GM19351 (cell line): ENCODE data around the gene MORC3.
A peak's percentile ranks its signal among the peaks of the same experiment; 100 is the strongest.
"Not testable (repeated sequence)": the region's sequence is repeated elsewhere in the genome, so short reads cannot be mapped to it uniquely, and the experiment has no call there.

Experiments
- ATAC-seq: cut with Tn5 transposase; IDR thresholded peaks from one replicate; pipeline ENCODE4 v1.9.1; 2021; ENCODE audit warnings: mild to moderate bottlenecking, moderate library complexity; ENCODE audit not compliant: unreplicated experiment

The MORC3 gene

DNA sequence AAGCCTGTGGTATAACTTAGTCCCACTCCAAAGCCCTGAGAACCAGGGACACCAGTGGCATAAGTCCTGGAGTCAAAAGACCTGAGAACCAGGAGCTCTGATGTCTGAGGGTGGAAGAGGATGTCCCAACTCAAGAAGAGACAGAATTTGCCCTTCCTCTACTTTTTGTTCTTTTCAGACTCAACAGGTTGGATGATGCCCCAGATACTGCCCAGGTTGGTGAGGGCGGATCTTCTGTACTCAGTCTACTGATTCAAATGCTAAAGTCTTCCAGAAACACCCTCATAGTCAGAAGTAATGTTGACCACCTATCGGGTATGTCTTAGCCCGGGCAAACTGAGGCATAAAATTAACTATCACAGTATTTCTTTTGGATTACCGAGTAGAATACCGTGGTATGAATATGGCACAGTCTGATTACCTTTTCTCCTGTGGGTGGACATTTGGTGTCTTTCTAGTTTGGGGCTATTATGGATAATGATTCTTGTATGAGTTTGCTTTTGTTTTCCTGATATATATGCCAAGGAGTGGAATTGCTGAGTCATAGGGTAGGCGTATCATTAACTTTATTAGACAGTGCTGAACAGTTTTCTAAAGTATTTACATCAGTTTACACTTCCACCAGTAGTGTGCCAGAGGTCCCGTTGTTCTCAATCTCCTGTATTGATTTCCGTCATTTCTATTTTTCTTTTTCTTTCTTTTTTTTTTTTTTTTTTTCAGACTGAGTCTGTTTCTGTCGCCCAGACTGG is 62.0 kb downstream of the MORC3 start:
- ATAC-seq, result no peak

DNA sequence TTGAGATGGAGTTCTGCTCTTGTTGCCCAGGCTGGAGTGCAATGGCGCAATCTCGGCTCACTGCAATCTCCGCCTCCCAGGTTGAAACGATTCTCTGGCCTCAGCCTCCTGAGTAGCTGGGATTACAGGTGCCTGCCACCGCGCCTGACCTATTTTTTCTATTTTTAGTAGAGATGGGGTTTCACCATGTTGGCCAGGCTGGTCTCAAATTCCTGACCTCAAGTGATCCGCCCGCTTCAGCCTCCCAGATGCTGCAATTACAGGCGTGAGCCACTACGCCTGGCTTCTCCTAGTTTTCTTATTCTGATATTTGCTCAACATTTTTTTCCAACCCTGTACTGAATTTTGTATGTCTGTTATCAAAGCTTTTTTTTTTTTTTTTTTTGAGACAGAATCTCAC is 62.7 kb downstream of the MORC3 start:
- not testable (repeated sequence) for ATAC-seq

DNA sequence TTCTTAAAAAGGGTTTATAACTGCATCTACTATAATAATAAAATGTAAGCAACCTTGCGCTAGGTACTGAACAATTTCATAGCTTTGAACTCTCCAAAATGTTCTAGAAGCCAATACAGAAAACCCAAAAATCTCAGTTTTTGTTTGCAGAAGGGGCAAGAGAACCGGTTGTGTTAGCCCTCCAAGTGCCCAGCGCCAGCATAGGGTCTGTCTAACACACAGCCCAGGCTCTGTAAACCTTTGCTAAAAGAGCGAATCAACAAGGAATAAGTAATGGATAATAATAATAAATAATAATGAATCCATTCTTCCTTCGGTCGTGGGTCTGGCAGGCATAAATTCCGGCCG is 64.9 kb downstream of the MORC3 start:
- ATAC-seq, result peak; percentile 14

DNA sequence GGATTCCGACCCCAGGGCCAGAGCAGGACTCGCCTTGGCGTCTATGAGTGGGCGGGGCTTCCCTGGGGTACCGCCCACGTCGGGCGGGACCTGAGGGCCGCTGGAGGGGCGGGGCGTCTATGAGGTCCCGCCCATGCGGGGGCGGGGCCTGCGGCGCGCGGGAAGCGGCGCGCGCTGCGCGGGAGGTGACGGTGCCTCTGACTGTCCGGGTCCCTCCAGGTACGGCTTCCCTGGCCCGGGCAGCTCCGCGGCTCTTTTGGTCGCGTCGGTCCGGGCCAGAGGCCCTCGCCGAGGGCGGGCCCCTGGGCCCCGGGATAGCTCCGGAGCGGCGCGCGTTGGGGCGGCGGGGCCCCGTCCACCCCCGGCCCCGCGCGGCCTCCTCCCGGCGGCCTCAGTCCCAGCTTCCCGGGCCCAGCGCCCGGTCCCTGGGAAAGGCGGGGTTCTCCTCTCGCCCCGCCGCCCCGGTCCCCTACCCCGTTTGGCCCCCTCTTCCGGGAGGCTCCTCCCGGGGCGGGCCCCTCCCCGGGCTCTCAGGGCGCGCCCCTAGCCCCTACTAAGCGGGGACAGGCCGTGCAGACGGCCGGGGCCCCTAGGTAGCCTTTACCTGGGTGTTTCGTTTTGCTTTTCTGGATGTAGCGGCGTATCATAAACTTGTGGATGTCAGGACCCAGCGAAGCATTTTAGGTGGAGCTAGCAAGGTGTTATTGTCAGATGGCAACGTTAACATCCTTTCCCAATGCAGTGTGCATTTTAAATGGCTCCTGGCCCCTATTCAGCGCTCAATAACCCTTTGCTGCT is 65.4 kb downstream of the MORC3 start, which contains the start of gene CHAF1B:
Gene CHAF1B (plus strand): TSS at position 160 of the 798 bp plus-strand sequence. CDS start 745 bp downstream, outside the sequence.
- peak; percentile 86 for ATAC-seq

DNA sequence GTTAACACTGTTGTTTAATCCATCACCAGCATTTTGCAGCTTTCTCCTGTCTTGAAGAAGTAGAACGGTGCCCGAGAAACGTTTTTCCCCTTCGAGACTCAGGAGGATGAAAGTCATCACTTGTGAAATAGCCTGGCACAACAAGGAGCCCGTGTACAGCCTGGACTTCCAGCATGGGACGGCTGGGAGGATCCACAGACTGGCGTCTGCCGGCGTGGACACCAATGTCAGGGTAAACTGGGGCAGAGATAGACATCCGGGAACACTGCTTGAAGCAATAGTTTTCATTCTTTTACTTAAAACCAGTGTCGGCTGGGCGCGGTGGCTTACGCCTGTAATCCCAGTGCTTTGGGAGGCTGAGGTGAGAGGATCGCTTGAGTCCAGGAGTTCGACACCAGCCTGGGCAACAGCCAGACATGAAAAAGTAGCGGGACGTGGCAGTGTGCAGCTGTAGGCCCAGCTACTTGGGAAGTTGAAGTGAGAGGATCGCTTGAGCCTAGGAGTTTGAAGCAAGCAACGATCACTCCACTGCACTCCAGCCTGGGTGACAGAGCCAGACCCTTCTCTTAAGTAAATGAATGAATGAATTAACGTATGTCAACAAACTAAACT is 66.1 kb downstream of the MORC3 start:
- ATAC-seq, result no peak

DNA sequence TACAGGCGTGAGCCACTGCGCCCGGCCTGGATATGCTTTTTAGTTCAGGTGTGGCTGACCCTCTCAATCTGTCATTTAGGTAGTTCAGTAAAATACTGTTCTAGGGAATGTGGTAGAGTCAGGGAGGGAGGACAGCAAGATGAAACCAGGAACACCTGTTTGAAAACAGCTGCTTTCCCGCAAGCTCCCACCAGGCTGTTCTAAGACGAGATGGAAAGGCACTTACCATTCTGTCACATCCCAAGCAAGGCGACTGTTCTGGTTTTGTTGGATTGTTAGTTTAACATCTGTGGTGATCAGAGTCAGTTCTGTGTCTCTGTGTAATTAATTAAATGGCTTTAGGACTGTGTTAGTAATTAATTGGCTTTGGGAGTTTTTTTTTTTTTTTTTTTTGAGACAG is 68.1 kb downstream of the MORC3 start:
- no peak for ATAC-seq

DNA sequence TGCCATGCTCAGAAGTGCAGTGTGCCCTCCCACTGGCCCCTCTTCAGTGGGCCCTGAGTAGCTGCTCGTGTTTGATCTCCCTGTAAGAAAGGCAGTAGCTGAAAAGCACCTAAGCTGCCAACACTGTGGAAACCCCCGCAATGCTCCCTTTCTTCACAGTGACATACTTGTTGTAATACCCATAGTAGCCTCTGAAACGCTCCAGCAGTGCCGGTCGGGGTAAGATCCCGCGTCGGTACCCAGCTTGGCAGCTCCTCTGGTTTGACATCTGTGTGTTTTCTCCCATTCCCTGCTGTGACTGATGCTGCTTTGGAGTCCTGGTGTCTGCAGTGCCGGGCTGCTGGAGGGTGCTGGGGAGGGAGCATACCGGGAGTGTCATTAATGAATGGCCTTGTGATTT is 68.8 kb downstream of the MORC3 start:
- no peak for ATAC-seq

DNA sequence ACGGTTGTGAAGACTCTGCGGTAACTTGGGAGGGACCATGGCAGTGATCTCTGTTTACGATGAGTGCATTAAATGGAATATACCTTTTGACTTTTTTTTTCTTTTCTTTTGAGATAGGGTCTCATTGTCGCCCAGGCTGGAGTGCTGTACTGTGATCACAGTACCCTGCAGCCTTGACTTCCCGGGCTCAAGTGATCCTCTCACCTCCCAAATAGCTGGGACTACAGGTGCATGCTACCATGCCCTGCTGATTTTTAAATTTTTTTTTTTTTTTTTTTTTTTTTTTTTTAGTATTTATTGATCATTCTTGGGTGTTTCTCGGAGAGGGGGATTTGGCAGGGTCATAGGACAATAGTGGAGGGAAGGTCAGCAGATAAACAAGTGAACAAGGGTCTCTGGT is 71.7 kb downstream of the MORC3 start:
- ATAC-seq, result not testable (repeated sequence)

DNA sequence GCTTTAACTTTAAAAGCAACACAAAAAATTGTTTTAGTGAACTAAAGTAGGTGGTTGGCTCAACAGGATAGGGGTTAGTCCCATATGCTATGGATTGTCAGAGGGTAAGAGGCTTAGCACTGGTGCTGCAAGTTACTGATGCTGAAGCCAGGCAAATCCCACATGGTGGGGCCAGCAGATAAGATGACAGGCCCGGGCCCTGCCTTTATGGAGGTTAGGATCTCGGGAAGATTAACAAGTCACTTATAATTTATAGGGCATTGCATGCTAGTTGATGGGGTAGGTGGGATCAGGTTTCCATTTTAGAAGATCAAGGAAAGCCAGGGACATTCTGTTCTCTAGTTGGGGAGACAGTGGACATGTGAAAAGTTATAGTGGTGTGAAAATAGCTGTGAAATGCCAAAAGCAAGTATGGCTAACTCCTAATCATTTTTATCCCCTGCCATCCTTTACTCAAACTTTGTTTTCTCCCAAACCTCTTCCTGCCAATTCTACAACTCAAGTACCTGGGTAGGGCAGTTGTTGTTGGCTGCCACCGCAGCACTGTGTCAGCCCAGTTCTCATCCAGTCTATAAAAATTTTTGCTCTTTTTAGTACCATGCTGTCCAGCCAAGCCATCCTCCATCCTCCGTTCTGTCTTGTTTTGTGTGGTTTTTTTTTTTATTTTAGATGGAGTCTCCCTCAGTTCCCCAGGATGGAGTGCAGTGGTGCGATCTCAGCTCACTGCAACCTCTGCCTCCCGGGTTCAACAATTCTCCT is 75.5 kb downstream of the MORC3 start:
- ATAC-seq, result no peak

DNA sequence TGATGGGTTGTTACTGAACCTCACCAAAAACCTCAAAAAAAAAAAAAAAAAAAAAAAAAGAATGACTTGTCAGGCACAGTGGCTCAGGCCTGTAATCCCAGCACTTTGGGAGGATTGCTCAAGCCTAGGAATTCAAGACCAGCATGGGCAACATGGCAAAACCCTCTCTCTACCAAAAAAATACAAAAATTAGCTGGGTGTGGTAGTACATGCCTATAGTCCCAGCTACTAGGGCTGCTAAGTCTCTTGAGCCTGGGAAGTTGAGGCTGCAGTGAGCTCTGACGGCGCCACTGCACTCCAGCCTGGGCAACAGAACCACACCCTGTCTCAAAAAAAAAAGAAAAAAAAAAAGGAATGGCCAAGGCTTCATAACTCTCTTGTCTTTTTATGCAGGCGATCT is 76.3 kb downstream of the MORC3 start:
- no peak for ATAC-seq

DNA sequence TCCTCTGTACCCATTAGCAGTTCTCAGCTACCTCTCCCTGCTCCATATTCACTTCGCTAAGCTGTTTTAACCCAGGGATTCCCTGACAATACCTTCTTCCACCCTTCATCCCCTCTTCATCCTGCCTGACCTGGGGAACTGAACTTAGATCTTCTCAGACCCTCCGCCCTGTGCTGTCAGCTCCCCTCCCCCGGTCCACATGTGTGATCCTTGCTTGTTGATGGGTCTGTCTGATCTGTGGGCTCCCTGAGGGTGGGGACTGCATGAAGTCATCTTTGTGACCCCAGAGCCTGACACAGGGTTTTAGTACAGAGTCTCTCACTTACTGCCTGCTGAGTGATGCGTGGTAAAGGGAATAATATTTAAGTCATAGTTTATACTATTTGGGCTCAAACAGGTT is 77.0 kb downstream of the MORC3 start:
- ATAC-seq, result no peak

DNA sequence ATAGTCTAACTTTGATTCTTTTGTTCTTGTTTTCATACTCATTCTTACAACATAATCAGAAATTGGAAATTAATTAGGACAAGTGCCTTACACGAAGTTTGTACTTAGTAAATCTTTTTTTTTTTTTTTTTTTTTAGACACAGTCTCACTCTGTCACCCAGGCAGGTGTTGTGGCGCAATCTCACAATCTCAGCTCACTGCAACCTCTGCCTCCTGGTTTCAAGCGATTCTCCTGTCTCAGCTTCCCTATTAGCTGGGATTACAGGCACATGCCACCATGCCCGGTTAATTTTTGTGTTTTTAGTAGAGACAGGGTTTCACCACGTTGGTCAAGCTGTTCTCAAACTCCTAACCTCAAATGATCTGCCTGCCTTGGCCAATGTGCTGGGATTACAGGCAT is 77.6 kb downstream of the MORC3 start:
- no peak for ATAC-seq

DNA sequence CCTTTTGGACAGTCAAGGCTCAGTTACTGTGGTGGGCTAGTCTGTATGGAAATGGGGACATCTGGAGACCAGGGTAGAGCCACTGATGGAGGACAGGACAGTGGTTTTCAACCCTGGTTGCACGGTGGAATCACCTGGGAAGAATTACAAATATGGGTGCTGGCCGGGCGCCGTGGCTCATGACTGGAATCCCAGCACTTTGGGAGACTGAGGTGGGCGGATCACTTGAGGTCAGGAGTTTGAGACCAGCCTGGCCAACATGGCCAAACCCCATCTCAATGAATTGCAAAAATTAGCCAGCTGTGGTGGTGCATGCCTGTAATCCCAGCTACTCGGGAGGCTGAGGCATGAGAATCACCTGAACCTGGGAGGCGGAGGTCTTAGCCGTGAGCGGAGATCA is 79.7 kb downstream of the MORC3 start:
- ATAC-seq, result not testable (repeated sequence)

DNA sequence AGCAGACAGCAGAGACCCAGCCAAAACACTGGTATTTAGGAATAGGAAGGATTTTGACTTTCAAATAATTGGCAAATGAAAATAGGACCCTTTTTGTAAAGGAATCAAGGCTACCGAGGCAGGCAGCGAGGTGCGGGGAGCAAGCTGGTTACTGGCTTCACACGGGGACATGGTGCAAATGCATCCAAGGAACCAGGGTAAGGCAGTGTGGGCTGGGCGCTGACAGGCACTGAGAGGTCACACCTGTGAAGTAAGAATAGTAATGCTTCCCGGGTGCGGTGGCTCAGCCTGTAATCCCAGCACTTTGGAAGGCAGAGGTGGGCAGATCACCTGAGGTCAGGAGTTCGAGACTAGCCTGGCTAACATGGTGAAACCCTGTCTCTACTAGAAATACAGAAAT is 80.7 kb downstream of the MORC3 start:
- ATAC-seq, result no peak

DNA sequence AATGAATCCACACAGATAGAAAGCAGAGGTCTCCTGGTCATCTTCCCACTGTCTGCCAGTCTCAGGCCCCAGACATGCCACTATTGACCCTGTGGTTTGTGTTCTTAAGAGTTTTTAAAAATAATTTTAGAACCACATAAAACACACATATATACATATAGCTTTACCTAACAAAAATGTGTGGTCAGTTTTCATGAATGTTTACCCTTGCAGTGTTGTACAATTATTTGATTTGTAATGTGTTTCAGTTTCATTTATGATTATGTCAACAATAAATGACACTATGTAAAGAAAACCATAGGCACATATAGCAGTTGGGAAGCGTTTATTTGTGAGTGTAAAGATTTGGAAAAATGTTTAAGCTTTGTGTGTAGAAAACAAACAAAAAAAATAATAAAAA is 82.3 kb downstream of the MORC3 start:
- ATAC-seq, result no peak

DNA sequence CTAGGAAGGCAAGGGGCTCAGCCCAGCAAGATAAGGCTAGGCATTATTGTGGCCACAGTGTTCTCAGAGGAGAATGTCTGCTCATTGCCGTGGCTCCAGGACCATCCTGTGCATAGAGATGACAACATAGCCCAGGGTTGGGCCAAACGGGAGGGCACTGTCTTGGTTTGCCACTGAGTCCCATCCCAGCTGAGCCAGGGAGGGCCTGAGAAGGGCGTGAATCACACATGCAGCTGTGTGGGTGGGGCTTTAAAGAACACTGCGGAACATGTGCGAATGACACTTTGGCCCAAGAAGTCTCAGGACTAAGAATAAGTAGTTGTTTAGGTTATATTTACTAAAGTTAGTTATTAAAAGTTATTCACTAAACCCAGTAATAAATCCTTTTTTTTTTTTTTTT is 83.7 kb downstream of the MORC3 start:
- no peak for ATAC-seq

DNA sequence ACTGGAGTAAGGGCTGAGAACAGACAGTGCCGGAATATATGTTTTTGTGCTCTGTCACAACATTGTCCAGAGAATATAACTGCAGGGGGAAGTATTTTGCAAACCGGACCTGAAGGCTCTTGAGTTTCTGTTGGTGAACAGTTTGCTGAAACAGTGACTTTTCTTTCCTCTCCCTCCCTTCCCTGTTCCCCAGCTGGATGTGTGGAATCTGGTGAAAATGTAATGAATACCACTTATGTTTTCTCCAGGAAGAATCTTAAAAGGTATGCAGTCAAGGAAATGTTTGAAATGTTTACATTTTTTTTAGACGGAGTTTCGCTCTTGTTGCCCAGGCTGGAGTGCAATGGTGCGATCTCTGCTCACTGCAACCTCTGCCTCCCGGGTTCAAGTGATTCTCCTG is 88.6 kb downstream of the MORC3 start:
- ATAC-seq, result no peak

DNA sequence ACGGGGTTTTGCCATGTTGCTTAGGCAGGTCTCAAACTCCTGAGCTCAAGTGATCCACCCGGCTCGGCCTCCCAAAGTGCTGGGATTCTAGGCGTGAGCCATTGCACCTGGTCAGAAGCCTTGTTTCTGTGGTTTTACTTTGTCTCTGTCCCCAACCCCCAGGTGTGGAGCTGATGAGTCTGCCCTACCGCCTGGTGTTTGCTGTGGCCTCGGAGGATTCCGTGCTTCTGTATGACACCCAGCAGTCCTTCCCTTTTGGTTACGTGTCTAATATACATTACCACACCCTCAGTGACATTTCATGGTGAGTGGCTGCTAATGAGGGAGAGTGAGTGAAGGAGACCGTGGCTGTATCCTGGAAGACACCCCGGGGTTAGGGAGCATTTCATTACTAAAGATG is 91.3 kb downstream of the MORC3 start:
- no peak for ATAC-seq

DNA sequence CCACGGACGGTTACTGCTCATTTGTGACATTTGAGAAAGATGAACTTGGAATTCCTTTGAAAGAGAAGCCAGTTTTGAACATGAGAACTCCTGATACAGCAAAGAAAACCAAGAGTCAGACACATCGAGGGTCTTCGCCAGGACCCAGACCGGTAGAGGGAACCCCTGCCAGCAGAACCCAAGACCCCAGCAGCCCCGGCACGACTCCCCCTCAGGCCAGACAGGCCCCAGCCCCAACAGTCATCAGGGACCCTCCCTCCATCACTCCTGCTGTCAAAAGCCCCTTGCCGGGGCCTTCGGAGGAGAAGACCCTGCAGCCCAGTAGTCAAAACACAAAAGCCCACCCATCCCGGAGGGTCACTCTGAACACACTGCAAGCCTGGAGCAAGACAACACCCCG is 92.9 kb downstream of the MORC3 start:
- ATAC-seq, result no peak

DNA sequence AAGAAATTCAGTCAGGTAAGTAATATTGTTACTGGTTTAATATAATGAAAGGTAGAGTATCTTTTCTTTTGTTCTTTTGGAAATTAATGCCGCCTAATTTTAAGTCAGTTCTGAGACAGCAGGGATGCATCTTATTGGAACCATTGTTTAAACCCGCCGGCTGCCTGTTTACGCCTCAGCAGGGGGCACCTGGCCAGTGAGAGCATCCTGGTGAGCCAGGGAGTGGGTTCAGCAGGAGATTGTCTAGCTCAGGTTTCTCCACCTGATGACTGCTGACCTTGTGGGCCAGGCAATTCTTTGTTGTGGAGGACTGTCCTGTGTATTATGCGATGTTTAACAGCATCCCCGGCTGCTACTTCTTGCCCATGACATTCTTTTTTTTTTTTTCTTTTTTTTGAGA is 95.4 kb downstream of the MORC3 start:
- no peak for ATAC-seq

DNA sequence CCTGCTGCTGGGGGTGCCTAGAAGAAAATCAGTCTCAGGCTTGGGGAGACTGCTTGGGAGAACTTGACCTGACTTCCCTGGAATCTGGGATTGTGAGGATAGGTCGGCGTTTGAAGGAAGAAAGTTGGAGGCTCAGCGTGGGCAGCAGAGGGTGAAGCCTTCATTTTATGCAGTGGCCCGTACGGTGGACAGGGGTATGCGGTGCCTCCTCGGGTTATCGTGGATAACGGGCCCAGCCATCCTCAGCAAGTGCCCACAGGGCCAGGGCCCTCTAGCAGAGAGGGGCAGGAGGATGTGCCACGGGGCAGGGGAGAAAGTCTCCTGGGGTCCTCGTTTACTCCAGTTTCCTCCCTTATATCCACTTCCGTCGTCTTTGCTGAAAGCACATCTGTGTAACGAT is 99.2 kb downstream of the MORC3 start:
- ATAC-seq, result no peak
